HG03460 (cell line): ENCODE results near the gene USP3.

Experiments
- ATAC-seq: cut with Tn5 transposase; IDR thresholded peaks from one replicate; pipeline ENCODE4 v1.9.1; 2021; ENCODE audit not compliant: unreplicated experiment

The USP3 gene, protein sequence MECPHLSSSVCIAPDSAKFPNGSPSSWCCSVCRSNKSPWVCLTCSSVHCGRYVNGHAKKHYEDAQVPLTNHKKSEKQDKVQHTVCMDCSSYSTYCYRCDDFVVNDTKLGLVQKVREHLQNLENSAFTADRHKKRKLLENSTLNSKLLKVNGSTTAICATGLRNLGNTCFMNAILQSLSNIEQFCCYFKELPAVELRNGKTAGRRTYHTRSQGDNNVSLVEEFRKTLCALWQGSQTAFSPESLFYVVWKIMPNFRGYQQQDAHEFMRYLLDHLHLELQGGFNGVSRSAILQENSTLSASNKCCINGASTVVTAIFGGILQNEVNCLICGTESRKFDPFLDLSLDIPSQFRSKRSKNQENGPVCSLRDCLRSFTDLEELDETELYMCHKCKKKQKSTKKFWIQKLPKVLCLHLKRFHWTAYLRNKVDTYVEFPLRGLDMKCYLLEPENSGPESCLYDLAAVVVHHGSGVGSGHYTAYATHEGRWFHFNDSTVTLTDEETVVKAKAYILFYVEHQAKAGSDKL

DNA sequence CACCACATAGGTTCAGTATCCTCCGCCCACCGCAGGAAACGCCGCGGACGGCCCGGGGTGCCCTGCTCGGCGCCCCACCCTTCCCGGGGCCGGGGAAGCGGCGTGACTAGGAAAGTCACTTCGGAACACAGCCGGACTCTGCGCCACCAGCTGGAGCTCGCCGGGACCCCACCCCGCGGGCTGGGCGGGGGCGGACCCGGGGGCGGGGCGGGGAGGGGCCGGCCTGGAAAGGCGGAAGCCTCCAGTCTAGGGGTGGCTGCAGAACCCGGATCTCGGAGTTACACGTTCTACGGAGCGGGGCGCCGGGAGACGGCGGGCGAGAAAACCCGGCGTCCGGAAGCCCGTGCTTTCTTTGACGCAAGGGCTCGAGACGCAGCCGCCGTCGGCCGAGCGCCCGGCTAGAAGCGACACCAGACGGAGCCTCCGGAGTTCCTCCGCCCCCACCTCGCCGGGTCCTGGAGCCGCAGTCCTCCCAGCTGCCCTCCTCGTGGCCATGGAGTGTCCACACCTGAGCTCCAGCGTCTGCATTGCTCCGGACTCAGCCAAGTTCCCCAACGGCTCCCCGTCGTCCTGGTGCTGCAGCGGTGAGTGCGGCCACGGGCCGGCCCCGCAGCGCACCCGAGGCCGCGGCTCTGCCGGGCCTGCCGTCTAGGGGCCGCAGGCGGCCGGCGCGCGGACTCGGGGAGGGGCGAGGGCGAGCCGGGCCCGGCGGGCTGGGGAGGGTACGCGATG, at the start of gene USP3:
Gene USP3 (plus strand): TSS at position 347 of the 732 bp plus-strand sequence. CDS start 147 bp downstream, at position 494.
- ATAC-seq, result peak; percentile 46

DNA sequence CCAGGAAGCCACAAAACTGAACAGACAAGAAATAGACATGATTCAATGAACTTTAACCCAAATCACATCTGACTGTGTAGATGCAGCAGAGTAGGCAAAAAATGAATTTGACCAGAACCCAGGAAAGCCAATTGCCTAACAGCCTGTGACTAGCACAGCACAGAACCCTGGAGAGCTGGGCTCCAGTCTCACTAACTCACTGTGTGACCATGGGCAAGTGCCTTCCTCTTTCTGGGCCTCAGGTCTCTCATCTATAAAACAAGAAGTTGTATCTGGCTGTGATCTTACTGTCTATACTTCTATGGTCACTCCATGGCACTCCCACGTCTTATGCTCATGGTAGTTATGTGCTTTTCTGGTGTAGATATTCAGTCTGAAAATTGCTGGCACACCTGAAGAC, 48.1 kb upstream of the USP3 start:
- ATAC-seq, result no peak

DNA sequence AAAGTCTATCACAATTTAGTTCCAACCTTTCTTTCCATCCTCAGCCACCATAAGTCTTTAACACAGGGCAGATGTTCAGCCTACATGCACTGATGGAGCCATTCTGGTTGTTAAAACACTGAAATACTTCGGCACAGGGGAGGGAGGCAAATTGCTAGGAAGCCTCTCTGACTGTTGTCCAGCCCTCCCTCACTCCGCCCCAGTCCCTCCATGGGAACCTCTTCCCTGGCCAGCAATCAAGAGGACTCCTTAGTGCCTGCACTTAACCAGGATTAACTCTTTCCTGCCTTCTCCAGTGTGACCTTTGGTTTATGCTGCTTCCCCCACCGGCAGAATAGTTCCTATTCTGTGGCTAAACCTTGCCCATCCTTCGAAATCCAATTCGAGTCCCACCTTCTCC, 47.0 kb upstream of the USP3 start:
- no peak for ATAC-seq

DNA sequence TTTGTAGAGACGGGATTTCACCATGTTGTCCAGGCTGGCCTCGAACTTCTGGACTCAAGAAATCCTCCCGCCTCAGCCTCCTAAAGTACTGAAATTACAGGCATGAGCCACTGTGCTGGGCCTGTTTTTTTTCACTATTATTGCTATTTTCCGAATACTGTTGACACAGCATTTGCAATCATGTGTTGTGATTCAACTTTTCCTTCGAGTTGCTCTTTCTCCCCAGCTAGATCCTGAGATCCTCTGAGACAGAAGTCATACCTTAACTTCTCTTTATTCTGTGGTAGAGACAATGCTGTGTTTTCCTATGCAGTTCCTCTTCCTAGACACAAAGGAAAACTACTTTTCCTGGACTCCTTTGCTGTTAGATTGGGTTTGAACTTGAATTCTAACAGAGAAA, 46.4 kb upstream of the USP3 start:
- no peak for ATAC-seq

DNA sequence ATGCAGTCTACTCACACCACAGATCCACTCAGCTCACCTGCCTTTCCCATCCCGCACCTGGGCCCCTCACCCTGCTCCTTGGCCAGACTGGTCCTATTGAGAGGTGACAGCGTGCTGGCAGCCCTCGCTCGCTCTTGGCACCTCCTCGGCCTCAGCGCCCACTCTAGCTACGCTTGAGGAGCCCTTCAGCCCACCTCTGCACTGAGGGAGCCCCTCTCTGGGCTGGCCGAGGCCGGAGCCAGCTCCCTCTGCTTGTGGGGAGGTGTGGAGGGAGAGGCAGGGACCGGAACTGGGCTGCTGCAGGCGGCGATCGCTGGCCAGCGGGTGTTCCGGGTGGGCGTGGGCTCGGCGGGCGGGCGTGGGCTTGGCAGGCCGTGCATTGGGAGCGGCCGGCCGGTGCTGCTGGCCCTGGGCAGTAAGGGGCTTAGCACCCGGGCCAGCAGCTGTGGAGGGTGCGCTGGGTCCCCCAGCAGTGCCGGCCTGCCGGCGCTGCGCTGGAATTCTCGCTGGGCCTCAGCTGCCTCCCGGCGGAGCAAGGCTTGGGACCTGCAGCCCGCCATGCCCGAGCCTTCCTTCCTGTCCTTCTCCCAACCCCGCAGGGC, 45.5 kb upstream of the USP3 start:
- ATAC-seq, result no peak

DNA sequence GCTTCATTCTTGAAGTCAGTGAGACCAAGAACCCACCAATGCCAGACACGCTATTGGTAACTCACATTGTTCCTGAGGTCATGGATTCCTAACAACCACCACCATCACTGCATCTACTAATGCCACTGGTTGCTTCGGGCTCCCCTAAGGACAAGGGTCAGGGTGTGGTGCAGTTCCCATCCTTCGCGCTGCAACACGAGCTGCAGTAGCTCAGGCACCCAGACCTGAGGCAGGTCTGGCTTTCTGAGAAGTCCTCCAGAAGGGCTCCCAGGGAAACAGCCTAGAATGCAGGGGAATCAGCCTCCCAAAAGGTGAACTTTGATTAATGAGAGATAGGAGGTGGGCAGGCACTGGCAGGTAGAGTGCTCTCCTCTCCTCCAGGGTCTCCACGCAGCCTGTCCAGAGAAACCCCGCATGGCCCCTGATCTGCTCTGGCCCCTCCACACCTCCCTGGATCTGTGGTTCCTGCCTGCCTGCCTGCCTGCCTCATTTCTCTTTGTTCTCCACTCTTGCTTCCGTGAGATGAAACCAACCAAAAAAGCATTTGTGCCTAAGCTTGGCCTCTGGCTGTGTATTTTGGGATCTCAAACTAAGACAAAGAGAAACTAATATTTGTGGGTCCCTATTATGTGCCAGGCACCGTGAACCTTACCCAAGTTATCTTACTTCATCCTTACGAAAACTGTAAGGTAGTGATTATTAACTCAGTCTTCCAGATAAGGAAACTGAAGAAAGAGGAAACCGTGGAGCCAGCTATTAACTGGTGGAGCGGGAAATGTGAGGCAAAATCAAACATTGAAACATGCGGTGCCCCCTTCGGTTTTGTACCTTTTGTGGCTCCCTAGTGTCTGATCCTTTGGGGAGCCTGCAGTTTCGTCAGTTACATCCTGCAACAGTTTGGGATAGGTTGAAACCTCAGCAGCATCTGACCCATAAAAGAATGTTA, 43.9 kb upstream of the USP3 start:
- ATAC-seq, result no peak

DNA sequence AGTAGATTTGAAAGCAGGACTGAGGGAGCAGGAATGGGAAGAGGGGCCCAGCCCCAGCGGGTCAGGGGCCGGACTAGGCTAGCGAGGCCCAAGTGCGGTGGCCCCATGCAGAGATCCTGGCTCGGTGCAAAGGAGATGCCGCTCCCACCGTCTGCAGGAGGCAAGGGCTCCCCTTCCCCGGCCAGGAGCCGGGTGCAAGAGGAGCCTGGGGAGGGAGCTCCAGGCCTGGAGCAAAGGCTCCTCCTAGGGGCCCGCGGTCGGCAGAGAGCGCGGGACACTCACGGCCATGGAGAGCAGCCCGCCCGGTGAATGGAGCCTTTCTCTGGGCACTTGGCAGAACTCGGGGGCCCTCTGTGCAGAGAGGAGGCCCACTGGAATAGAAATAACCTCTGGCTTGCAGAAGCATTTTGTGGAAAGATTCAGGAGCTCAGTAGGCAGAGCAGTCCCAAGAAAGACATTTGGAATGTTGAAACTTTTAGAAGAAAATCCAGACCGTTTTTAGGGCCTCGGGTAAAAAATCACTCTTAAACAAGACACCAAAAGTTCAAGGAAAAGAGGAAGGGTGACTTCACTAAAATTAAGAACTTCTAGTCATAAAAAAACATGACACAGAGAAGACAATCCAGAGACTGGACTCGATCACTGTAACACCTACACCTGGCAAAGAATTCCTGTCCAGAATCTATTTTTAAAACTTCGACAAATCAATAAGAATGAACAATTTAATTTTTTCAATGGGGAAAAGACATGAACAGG, 43.0 kb upstream of the USP3 start:
- ATAC-seq, result no peak

DNA sequence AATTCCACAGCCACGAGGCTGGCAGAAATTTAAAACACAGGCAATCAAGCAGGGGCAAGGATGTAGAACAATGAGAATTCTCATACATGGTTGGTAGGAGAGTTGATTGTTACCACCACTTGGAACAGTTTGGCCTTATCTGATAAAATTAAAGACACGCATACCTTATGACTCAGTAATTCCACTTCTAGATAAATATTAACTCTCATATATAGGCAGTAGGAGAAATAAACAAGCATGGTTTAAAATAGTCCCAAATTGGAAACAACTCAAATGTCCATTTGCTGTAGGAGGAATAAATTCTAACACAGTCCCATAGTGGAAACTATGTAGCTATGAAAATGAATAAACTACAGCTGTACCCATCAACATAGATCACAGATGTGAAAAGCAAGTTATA, 42.3 kb upstream of the USP3 start:
- no peak for ATAC-seq

DNA sequence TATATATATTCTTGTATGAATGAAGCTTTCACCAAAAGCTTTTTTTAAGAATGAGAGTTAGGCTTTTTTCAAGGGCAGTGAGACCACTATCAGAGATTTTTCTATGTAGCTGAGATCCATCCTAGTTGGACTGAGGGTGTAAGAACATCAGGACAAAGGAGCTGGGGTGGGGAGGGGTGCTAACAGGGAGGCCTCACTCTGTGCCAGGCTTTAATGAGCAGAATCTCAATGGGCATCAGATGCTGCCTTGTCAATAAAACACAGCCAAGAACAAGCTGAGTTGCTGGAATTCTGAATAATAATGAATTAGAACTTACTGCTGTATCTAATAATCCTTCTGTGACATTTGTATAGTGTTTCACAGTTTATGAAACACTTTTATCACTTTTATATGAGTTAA, 41.4 kb upstream of the USP3 start:
- no peak for ATAC-seq

DNA sequence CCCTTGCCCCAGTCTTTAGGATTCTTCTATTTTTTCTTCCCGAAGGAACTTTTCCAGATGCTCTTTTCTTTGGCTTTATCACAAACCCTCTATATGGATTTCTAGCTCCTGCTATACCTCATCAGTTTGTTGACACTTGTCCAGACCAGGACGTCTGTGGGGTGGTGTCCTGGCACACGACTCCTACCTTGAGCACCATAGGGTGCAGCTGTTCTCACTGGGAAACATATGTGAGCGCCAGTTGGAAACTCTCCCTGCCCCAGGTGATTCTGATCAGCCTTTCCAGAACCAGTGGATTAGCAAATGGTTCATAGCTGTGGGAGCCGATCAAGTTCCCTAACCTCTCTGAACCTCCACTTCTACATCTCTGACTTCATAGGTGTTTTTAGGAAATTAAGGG, 40.6 kb upstream of the USP3 start:
- no peak for ATAC-seq

DNA sequence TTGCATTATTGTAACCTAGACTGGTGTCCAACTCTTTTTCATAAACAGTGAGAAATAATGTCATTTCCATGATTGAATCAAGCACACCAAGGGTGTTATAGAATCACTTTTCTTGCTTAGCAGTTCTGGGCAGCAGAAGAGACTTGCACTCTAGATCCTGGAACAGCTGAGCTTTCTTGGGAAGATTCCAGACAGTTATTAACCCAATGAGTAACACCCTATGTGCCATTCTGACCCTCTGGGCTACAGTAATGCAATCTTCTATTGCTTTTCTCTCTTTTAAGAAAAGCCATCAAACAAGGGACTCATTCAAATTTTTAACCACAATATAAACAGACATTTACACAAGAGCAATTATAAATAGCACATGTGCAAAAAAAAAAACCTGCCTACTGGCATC, 39.3 kb upstream of the USP3 start:
- ATAC-seq, result no peak

DNA sequence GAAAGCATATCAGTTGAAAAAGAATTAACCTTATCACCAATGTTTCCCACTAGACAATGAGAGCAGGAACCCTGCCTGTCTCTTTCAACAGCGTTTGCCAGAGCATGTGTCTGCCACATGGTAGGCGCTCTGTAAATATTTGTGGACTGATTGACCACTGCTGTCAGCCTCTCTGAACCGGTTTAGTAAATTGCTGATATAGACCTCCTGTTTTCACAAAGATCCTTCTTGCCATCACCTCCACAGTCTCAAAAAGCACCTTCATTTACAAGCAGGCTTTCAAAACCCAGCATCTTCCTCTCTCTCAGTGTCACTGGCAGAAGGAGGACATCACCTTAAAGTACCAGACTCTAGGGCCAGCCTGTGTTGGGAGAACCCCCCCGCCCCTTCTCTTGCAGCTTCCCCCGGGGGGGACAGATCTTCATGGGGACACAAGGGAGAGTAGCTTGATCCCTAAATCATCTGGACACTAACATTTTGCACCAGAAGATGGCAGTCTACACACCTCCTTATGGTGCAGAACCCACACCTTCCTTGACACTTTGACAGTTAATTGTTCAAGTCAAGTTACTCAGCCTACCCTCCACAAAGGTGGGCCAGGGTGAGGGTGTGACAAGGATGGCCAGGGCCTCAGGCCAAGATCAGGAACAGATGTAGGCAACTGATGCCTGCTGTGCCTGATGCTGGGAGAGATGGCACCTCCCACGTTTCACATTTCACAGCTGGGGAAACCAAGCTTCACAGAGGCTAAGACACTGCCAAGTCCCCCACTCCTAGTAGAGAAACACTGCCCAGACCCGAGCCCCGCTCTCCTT, 37.8 kb upstream of the USP3 start:
- ATAC-seq, result peak; percentile 57

DNA sequence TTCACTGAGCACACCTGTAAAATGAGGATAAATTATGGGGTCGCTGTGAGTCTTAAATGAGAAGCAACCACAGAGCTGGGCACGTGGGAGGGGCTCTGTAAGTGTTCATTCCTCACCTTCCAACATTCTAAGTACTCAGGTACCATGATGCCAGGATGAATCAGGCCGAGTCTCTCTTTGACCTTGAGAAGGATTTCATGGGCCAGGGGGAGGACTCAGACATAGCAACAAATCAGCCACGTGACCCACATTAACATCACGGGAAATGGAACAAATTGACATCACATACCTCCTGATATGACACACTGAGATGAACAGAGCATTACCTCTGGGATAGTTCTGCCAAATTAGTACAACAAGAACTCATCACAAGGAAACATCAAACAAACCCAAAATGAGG, 35.2 kb upstream of the USP3 start:
- ATAC-seq, result no peak

DNA sequence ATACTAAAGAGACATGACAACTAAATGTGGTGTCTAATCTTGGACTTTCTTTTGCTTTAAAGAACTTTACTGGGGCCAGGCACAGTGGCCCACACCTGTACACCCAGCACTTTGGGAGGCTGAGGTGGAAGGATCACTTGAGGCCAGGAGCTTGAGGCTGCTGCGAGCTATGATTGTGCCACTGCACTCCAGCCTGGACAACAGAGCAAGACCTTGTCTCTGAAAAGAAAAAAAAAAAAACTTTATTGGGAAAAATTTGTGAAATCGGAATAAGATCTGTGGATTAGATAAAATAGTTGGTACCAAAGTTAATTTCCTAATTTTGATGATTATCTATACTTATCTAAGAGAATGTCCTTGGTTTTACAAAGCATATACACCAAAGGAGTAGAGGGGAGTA, 34.4 kb upstream of the USP3 start:
- ATAC-seq, result no peak

DNA sequence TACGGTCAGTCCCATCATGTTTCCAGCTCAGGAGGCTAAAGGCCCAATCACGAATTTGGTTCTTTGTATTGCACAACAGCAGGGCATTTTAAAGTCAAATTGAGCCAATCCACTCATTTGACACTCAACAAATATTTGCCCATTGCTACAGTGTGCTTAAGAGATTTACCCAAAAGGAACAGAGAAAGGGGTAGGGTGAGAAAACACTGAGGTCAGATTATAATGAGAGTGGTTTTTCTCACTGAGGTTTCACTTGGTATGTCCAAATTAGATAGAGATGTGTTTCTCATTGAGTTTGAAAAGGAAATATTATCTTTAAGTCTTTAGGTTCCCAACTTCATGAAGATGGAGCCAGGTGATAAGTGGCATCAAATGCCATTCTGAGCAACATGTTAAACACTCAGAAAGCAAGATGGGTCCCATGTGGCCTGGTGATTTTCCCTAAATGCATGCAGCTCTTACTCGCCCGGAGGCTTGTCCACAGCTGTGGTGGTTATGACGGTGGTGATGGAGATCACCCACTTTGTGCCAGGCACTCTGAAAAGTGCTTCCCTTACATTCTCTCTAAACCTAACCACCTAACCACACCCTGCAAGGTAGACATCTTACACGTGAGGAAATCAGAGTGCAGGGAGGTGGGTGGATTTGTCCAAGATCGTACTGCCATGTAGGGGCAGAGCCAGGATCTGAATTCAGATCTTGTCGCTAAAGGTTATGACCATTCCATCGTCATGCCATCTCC, 31.2 kb upstream of the USP3 start:
- ATAC-seq, result peak; percentile 37

DNA sequence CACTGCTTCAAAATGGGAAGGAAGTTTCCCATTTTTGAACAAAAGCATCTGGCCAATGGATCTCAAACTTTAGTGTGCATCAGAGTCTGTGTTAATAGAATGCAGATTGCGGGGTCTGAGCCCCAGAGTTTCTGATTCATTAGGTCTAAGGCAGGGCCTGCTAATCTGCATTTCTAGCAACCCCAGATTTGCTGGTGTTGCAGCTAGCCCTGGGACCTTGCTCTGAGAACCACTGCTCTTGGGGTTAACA, 30.7 kb upstream of the USP3 start:
- ATAC-seq, result no peak

DNA sequence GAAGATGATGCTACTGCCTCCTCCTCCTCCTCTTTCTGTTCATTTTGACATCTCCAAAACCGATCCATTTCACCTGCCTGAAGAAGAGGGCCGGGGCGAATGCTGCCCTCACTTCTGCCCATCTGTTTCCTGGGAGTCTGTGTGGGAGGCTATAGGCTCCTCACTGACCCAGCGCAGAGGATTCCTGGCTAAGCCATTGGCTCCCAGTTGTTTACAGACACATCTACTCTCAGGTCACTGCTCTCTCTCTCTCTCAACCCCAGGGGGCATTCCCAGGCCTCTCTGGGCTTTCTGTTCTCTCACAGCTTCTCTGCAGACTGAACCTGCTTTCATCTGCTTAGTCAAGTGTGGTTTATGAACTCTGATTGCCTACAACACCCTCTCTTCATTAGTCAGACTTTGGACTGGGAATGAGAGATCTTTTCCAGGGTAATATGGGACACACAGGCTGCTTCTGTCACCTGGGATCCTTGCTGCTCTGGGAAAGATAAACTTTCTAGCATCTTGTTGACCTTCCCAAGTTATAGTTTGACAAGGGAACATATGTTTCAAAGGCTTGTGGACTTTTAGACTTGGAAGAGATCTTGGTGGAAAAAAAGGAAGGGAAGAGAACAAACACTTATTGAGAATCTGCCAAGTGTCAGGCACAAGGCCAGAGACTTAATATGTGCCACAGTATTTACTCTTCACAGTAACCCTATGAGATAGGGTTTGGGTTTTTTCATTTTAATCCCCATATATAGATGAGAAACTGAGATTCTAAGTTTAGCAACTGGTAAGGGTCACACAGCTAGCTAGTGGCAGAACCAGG, 30.2 kb upstream of the USP3 start:
- peak; percentile 51 for ATAC-seq

DNA sequence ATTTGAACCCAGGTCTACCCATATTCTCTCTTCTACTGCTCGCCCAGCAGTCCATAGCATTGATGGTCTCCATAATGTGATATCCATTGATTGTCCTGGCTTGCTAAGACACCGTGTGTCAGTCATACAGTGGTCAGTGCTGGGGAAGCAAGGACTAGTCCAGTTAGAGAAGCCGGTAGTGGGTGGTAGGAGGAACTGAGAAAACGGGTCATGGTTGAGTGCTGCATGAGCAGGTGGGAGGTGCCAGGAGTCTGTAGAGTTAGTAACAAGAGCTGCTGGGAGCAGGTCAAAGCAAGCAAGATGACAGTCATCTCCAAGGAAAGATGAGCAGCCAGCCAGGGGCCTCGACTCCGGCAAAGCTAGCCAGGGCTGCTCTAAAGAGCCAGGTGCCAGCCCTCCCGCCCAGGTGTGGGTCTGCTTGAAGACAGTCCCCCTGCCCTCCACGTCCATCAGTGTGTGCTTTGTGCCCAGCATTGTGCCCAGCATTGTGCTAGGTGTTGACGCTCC, 29.5 kb upstream of the USP3 start:
- ATAC-seq, result peak; percentile 55
